Gastroesophageal sphincter (tissue), 2 donors: ENCODE data around the gene TM4SF18.

Source experiments
- EP300 ChIP-seq: sonication (generic); formaldehyde crosslinking; IDR thresholded peaks from one replicate; pipeline ENCODE4 v1.6.1; 2017; ENCODE audit warnings: antibody characterized with exemption, mild to moderate bottlenecking
- POLR2A ChIP-seq, 2 donors: fragments of 450-650 bp; IDR thresholded peaks; one replicate each; pipeline ENCODE4 v1.6.1; 2017; ENCODE audit warnings: antibody characterized with exemption in 2 of 2, mild to moderate bottlenecking in 2 of 2, moderate library complexity in 1 of 2
- POLR2AphosphoS5 ChIP-seq: sonication (generic); formaldehyde crosslinking; IDR thresholded peaks from one replicate; pipeline ENCODE4 v1.6.1; 2017; ENCODE audit warnings: antibody characterized with exemption

GRCh38 chr3:149269687-149270086, 63.7 kb downstream of the TM4SF18 start:
- TF ChIP-seq EP300 (no peak), POLR2A (IDR thresholded peaks at IDR 0.05) (no peak), POLR2AphosphoS5 (no peak)
